Smooth muscle cell (in vitro differentiated cells): Measurements from ENCODE around the gene ASTE1. TPM values are rescaled to one million over a fixed set of nuclear protein-coding genes. Genes with fewer than 3 reads are reported as not detected.
A peak's percentile ranks its signal among the peaks of the same experiment; 100 is the strongest.

ENCODE experiments used
- DNase-seq: peaks from one replicate; lab custom pipeline; 2025; ENCODE audit not compliant: unreplicated experiment; lab: John Stamatoyannopoulos, UW
- H2AFZ ChIP-seq: fragments of 200-600 bp; sonication (generic); 2 replicates; pipeline ENCODE4 v1.6.0; 2016; ENCODE audit warnings: antibody characterized with exemption, low read depth, mild to moderate bottlenecking
- H3F3A ChIP-seq: fragments of 200-600 bp; sonication (generic); 2 replicates; pipeline ENCODE4 v1.6.0; 2017; ENCODE audit warnings: antibody characterized with exemption, low read depth
- H3K27ac ChIP-seq: fragments of 200-600 bp; sonication (generic); 2 replicates; pipeline ENCODE4 v1.5.1; 2016; ENCODE audit warnings: low read depth, mild to moderate bottlenecking
- H3K27me3 ChIP-seq: fragments of 200-600 bp; sonication (generic); 2 replicates; pipeline ENCODE4 v1.6.1; 2016; ENCODE audit warnings: low read depth, mild to moderate bottlenecking
- H3K36me3 ChIP-seq: fragments of 200-600 bp; sonication (generic); 2 replicates; pipeline ENCODE4 v1.5.1; 2016; ENCODE audit warnings: low read depth
- H3K4me1 ChIP-seq: fragments of 200-600 bp; sonication (generic); 2 replicates; pipeline ENCODE4 v1.5.1; 2016; ENCODE audit warnings: low read depth
- H3K4me2 ChIP-seq: fragments of 200-600 bp; sonication (generic); 2 replicates; pipeline ENCODE4 v1.6.0; 2016; ENCODE audit warnings: mild to moderate bottlenecking
- H3K4me3 ChIP-seq: fragments of 200-600 bp; sonication (generic); 2 replicates; pipeline ENCODE4 v1.5.1; 2016; ENCODE audit warnings: mild to moderate bottlenecking
- H3K79me2 ChIP-seq: fragments of 200-600 bp; sonication (generic); 2 replicates; pipeline ENCODE4 v1.6.0; 2016; ENCODE audit warnings: low read depth, mild to moderate bottlenecking
- H3K9ac ChIP-seq: fragments of 200-600 bp; sonication (generic); 2 replicates; pipeline ENCODE4 v1.6.0; 2016; ENCODE audit warnings: low read depth
- H3K9me3 ChIP-seq: fragments of 200-600 bp; sonication (generic); replicated peaks from 2 replicates; pipeline ENCODE4 v1.5.1; 2016; ENCODE audit warnings: low read depth
- H4K20me1 ChIP-seq: fragments of 200-600 bp; sonication (generic); 2 replicates; pipeline ENCODE4 v1.6.0; 2016; ENCODE audit warnings: low read depth
- CTCF ChIP-seq: fragments of 200-600 bp; sonication (generic); IDR thresholded peaks from 2 replicates; pipeline ENCODE4 v1.5.1; 2017; ENCODE audit warnings: borderline replicate concordance, mild to moderate bottlenecking, antibody characterized with exemption; ENCODE audit not compliant: insufficient read depth, poor library complexity, severe bottlenecking
- WGBS: methylation state at CpG from one replicate; pipeline ENCODE4 v1.1.7; 2016; ENCODE audit warnings: low lambda C conversion rate; 5-methylcytosine and 5-hydroxymethylcytosine counted together
- polyA plus RNA-seq: library from polyadenylated mRNA; unstranded; fragments of >200 nt; fragmentation: Nextera tagmentation; extraction: Ambion mirVana; gene quantifications from 2 replicates; pipeline ENCODE4 v1.2.1, GENCODE V29; 2016
- total RNA-seq: library from RNA; depleted of rRNA; stranded (reverse); fragments of >200 nt; gene quantifications from 2 replicates; pipeline ENCODE4 v1.2.3, GENCODE V29; 2014

ASTE1 gene
- total and polyA plus RNA-seq, 2 experiments from 2014 or later, result 3.5 to 4.0 TPM

GRCh38 chr3:130963878-130964277 lies 62.7 kb downstream of the ASTE1 start:
- Histone ChIP-seq H3K9me3 (no peaks in the 10 kb centered on the region), H3F3A (peaks cover 3% of the 10 kb centered on the region), H4K20me1 (no peaks in the 10 kb centered on the region), H2AFZ (no peak overlapping the region), H3K36me3 (peaks cover 25% of the 10 kb centered on the region), H3K9ac (peak overlapping the region; percentile 48), H3K27ac (peak overlapping the region; percentile 90), H3K4me3 (no peak overlapping the region), H3K27me3 (no peaks in the 10 kb centered on the region), H3K4me2 (peak overlapping the region; percentile 18), H3K79me2 (no peaks in the 10 kb centered on the region), H3K4me1 (peaks cover 36% of the 10 kb centered on the region)
- WGBS, result 45% methylated on average over 3 of the region's 3 CpGs
- DNase-seq, result no peak
- no peak for TF ChIP-seq CTCF

Other genes starting within 250 kb of the ASTE1 start
- gene ATP2C1, start 132.7 kb downstream of the ASTE1 start, total RNA-seq, result 85.9 and 118 TPM in 2 replicates
- gene ATP2C1, start 132.7 kb downstream of the ASTE1 start, polyA plus RNA-seq, result 36.0 and 43.2 TPM in 2 replicates
- 3.3 and 7.3 TPM in 2 replicates for gene NEK11, start 52 bp upstream of the ASTE1 start, total RNA-seq
- 3.0 TPM in 2 replicates for gene NEK11, start 52 bp upstream of the ASTE1 start, polyA plus RNA-seq